MCF 10A (cell line): ENCODE measurements around the gene IQCN. TPM values are rescaled to one million over a fixed set of nuclear protein-coding genes. Genes with fewer than 3 reads are reported as not detected.
A peak's percentile ranks its signal among the peaks of the same experiment; 100 is the strongest.

ENCODE experiments used
- BruUV-seq: library from RNA; stranded (reverse); fragments of 400-500 nt; replicated peaks from 2 replicates; lab custom pipeline; 2021; lab: Mats Ljungman, UMichigan
- CTCF ChIA-PET: fragments of 300-600 bp; sonication (Branson Sonifier 250); formaldehyde crosslinking; extraction: SDS; loops from one replicate; lab custom pipeline; 2021; ENCODE audit warnings: antibody characterized with exemption, inconsistent platforms; lab: Yijun Ruan, JAX
- POLR2A ChIA-PET: fragments of 300-600, 350-650 bp; sonication (Branson Sonifier 250); formaldehyde crosslinking; extraction: SDS; loops from one replicate; lab custom pipeline; 2020; ENCODE audit warnings: antibody characterized with exemption, inconsistent platforms; lab: Yijun Ruan, JAX
- DNase-seq: peaks from one replicate; pipeline ENCODE4 v3.0.0-alpha.2; 2018; ENCODE audit not compliant: unreplicated experiment
- H3K27ac Mint-ChIP-seq: one replicate; pipeline ENCODE4 v1.8.0; 2022; ENCODE audit warnings: mild to moderate bottlenecking, low read depth, mixed read lengths; ENCODE audit not compliant: unreplicated experiment
- H3K27me3 Mint-ChIP-seq: one replicate; pipeline ENCODE4 v1.8.0; 2022; ENCODE audit warnings: mixed read lengths; ENCODE audit not compliant: insufficient read depth, unreplicated experiment
- H3K36me3 Mint-ChIP-seq: one replicate; pipeline ENCODE4 v1.8.0; 2022; ENCODE audit warnings: mild to moderate bottlenecking, moderate library complexity, mixed read lengths; ENCODE audit not compliant: insufficient read depth, unreplicated experiment
- H3K4me1 Mint-ChIP-seq: one replicate; pipeline ENCODE4 v1.8.0; 2022; ENCODE audit warnings: mixed read lengths; ENCODE audit not compliant: insufficient read depth, unreplicated experiment
- H3K4me3 Mint-ChIP-seq: one replicate; pipeline ENCODE4 v1.8.0; 2022; ENCODE audit warnings: mild to moderate bottlenecking, moderate library complexity, mixed read lengths; ENCODE audit not compliant: unreplicated experiment
- H3K9me3 Mint-ChIP-seq: one replicate; pipeline ENCODE4 v1.8.0; 2022; ENCODE audit warnings: mixed read lengths; ENCODE audit not compliant: unreplicated experiment
- CTCF ChIP-seq: fragments of 200-600 bp; IDR thresholded peaks from one replicate; pipeline ENCODE4 v1.8.0; 2022; ENCODE audit warnings: antibody characterized with exemption, mild to moderate bottlenecking; ENCODE audit not compliant: unreplicated experiment
- intact Hi-C: fragments of 100-400 bp; cut with micrococcal nuclease; formaldehyde crosslinking; loops from 2 replicates; pipeline ENCODE4 v1.14.1; 2022
- total RNA-seq: library from RNA; stranded (reverse); gene quantifications from 2 replicates; pipeline ENCODE4 v1.2.3, GENCODE V29; 2022

Gene IQCN
- total RNA-seq, 1 experiment from 2014 or later = 0.26 TPM

- no peaks in the 10 kb centered on the region for H3K9me3 Mint-ChIP-seq
- no peak overlapping the region for H3K27ac Mint-ChIP-seq
- no peak for TF ChIP-seq CTCF
- peaks cover 13% of the 10 kb centered on the region for H3K27me3 Mint-ChIP-seq
- BruUV-seq = no TSS peak
- intact Hi-C loops = no loop called here
- H3K4me3 Mint-ChIP-seq = no peak overlapping the region
- ChIA-PET CTCF (interaction anchor here (1.6 to 1.7 kb wide), 2 partner anchors 13 to 105 kb away, joined by 4 to 5 read pairs; no protein-coding TSS in a partner anchor), POLR2A (interaction anchor here (1.0 kb wide), 1 partner anchor 14 kb away, joined by 4 read pairs; the partner anchor contains the start of gene RAB3A)
- H3K4me1 Mint-ChIP-seq = peaks cover 6% of the 10 kb centered on the region
- no peaks in the 10 kb centered on the region for H3K36me3 Mint-ChIP-seq
- DNase-seq = no peak
These were observed 55.7 kb downstream of the IQCN start for GRCh38 chr19:18218600-18218999.

- no peaks in the 10 kb centered on the region for H3K9me3 Mint-ChIP-seq
- ChIA-PET POLR2A (no interaction called here), CTCF (interaction anchor here (1.7 kb wide), 1 partner anchor 105 kb away, joined by 4 read pairs; no protein-coding TSS in a partner anchor)
- no peak for DNase-seq
- no peak overlapping the region for H3K4me3 Mint-ChIP-seq
- H3K36me3 Mint-ChIP-seq = no peaks in the 10 kb centered on the region
- peaks cover 13% of the 10 kb centered on the region for H3K27me3 Mint-ChIP-seq
- no TSS peak for BruUV-seq
- H3K4me1 Mint-ChIP-seq = peaks cover 6% of the 10 kb centered on the region
- no peak overlapping the region for H3K27ac Mint-ChIP-seq
- no peak for TF ChIP-seq CTCF
- intact Hi-C loops = no loop called here
These were observed 56.1 kb downstream of the IQCN start for GRCh38 chr19:18218159-18218558.

- H3K27me3 Mint-ChIP-seq = peaks cover 13% of the 10 kb centered on the region
- H3K27ac Mint-ChIP-seq = no peak overlapping the region
- no peak for DNase-seq
- intact Hi-C loops = no loop called here
- no peak for TF ChIP-seq CTCF
- H3K9me3 Mint-ChIP-seq = no peaks in the 10 kb centered on the region
- POLR2A ChIA-PET = no interaction called here
- no TSS peak for BruUV-seq
- CTCF ChIA-PET = no interaction called here
- peaks cover 6% of the 10 kb centered on the region for H3K4me1 Mint-ChIP-seq
- no peaks in the 10 kb centered on the region for H3K36me3 Mint-ChIP-seq
- H3K4me3 Mint-ChIP-seq = no peak overlapping the region
These were observed 57.5 kb downstream of the IQCN start for GRCh38 chr19:18216789-18217188.

GRCh38 chr19:18214779-18215433 is 59.3 kb downstream of the IQCN start:
- H3K27me3 Mint-ChIP-seq = peaks cover 6% of the 10 kb centered on the region

More at GRCh38 chr19:18214779-18215433, 59.3 kb downstream of the IQCN start:
- ChIA-PET POLR2A (interaction anchor here (1.0 kb wide), 1 partner anchor 65 kb away, joined by 4 read pairs; no protein-coding TSS in a partner anchor), CTCF (interaction anchor here (1.1 to 1.4 kb wide), 3 partner anchors 9 to 112 kb away, joined by 3 to 4 read pairs (median 3); no protein-coding TSS in a partner anchor)
- H3K9me3 Mint-ChIP-seq = no peaks in the 10 kb centered on the region
- no TSS peak for BruUV-seq
- peaks cover 6% of the 10 kb centered on the region for H3K4me1 Mint-ChIP-seq
- no peak overlapping the region for H3K4me3 Mint-ChIP-seq
- no peaks in the 10 kb centered on the region for H3K36me3 Mint-ChIP-seq
- TF ChIP-seq CTCF = no peak
- no peak overlapping the region for H3K27ac Mint-ChIP-seq
- intact Hi-C loops = no loop called here
- peak; percentile 45 for DNase-seq
